Measurements from ENCODE around the gene LPAR2. TPM values are rescaled to one million over a fixed set of nuclear protein-coding genes. Genes with fewer than 3 reads are reported as not detected.

Gene LPAR2
- total RNA-seq, 1 donor from 2014 or later = 1.9 TPM

DNA sequence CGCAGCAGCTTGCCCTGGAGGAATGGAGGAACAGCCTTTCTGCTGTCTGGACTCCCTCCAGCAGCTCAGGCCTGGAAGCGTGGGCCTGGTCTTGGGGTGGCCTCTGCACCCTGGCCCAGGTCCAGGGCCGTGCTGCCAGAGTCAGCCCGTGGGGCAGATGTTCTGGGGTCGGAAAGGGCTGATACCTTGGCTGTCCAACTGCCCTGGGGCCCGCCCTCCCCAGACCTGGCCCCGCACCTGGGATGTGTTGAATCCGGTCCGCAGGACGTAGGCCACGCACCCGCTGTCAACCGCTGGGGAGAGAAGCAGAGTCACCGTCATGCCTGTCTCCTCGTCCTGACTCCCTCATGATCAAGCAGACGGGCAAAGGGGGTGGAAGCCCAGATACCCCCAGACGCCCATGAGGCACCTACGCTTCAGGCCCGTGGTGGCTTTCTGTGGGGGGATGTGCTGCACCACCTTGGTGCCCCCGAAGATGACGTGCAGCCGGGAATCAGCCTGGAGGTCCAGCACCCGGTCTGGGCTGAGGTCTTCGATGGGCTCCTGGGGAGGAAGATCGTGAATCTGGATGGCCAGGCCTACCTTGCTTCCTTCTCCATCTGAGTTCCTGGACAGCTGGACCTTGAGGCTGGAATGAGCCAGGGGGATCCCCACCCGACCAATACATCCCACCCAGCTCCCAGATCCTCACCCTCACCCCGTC, 27.8 kb upstream of the LPAR2 start:
- no peak for DNase-seq (ENCODE audit: low spot score)
- intact Hi-C loops (cut with DNase I) = no loop called here

DNA sequence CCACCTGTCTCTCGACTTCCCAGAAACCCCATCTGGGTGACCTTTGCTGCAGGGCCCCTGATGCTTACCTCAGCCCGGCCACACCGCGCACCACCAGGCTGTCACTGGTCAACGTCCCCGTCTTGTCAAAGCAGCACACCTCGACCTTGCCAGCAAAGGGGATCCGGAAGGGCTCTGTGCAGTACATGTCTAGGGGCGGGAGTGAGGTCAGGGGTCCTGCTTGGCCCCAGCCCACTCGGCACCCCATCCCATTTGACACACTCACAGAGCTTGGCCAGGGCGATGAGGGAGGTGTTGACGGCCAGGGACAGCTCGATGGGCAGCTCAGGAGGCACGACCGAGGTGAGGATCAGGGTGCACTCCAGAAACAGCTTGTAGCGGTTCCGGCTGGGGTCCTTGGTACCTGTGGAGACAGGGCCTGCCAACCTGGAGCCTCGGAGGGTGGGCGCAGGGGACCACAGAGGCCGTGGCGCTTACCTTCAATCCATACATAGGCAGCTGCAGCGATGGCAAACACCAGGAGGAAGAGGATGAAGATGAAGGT, 27.1 kb upstream of the LPAR2 start:
- no peak for DNase-seq (ENCODE audit: low spot score)

DNA sequence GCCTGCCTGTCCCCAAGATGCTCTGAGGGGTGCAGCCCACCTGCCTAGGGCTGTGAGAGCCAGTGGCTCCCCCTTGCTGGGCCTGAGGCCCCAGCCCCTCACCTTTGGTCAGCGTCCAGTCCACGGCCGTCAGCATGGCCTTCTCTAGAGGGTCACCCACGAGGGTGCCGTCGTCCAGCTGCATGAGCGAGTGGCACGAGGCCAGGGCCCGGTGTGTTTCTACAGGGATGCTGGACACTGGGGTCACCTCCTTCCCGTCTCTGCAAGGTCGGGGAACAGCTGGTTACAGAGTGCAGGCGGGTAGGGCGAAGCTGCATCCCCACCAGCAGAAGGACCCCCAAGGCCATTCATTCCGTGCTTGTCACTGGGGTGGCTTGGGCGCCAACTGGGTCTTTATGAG, 26.4 kb upstream of the LPAR2 start:
- intact Hi-C loops (cut with DNase I) = no loop called here
- no peak for DNase-seq (ENCODE audit: low spot score)

More for the DNA sequence above, 27.1 kb upstream of the LPAR2 start:
- intact Hi-C loops (cut with DNase I) = no loop called here

DNA sequence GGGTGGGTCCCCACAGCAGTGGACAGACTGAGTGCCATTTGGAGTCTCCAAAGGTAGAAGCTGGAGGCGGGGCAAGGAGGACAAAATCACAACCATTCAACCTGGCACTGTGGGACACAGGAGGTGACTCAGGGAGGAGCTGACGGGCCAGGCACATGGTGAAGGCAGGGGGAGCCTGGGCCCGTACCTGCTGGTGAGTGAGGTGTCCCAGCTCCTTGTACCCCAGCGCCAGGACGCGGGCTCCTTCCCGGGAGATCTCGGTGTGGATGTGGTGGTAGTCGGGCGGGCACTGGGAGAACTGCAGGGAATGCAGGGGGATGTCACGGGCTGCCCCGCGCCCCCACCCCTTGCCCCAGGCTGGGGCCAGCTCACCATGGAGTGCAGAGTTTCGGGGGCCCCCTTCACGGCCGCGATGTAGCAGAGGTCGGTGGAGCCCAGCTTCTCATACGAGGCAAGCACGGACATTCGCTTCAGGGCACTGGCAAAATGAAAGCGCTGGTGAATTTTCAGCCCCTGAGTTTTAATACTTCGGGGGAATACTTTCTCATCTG, 25.7 kb upstream of the LPAR2 start:
- intact Hi-C loops (cut with DNase I) = no loop called here

DNA sequence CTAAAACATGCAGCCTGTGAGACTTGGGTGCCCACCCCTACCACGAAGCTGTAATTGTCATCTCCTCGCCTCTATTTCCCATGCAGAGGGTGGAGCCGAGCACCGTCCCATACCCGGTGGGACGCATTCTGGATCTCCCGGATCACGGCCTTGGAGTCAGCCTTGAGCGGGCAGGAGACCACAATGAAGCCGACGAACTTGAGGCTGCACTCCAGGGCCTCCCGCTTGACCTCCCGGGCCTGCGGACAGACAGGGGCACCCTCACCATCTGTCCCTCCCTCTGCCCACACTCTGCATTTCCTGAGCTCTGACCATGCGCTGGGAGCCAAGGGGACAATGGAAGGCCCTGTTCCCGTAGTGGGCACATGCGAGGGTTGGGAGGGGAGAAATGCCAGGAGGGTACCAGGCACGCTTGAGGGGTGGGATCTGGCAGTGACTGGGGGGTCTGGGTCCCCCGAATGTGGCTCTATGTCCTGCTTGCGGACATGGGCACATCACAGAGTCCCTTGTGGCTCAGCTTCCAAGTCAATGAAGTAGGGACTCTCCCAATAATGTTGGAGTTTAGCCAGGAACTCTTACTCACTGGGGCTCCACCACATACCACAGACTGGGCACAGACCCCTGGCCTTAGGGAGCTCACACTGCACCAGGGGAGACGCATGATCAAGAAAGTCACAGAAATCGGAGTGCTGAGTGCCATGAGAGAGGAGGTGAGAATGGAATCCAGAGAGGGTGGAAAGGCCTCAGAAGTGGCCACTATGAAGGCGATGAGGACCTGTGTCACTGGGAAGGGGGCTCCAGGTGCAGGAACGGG, 24.7 kb upstream of the LPAR2 start:
- intact Hi-C loops (cut with DNase I) = no loop called here
- no peak for DNase-seq (ENCODE audit: low spot score)

More for the DNA sequence above, 25.7 kb upstream of the LPAR2 start:
- no peak for DNase-seq (ENCODE audit: low spot score)

DNA sequence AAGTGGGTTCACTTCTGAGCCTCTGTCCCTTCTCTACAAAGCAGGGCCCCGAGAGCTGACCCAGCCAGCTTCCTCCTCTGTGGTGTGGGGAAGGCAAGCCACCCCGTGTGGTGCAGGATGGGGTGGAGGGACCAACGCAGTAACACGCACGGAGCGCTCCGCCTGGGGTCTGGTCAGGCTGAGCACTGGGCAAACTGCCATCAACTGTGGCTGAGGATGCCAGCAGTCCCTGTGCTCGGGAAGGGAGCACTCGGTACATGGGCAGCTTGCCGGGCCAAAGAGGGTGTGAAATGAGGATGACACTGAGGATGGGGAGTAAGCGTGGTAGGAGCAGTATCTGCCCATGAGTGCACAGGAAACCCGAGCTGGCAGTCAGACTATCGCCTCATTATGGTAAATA, 23.1 kb upstream of the LPAR2 start:
- intact Hi-C loops (cut with DNase I) = no loop called here
- DNase-seq (ENCODE audit: low spot score) = no peak

DNA sequence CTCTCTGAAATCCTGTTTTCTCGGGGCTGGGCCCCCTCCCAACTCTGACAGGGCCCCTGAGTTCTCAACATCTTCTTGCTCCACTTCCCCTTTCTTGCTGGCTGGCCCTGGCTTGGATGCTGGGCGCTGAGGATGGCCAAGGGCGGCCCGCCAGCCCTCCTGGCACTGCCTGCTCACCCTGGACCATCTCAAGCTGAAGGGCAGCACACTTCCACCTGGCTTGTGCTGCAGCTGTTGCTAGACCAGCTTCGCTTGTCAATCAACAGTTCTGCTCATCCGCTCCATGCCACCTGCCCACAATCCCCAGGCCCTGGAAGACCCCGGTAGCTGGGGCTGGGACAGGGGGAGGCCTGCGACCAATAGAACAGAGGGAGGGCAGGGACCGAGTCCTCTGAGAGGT, 22.3 kb upstream of the LPAR2 start:
- no peak for DNase-seq (ENCODE audit: low spot score)
- intact Hi-C loops (cut with DNase I) = no loop called here

DNA sequence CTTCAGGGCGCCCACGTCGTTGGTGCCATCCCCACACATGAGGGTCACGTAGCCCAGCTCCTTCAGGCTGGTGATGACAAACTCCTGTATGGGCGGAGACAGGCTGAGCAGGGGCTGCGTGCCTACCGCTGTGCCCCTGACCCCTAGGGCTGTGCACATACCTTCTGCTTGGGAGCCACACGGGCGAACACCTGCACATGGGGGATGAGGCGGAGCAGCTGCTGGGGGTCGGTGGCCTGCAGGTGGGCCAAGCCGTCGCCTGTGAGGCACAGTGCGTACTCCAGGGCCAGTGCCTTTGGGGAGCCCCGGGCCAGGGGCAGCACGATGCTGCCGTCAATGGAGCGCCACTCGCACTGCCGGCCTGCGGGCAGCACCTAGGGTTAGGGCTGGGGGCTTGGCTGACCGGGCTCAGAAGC, 21.6 kb upstream of the LPAR2 start:
- DNase-seq (ENCODE audit: low spot score) = no peak
- intact Hi-C loops (cut with DNase I) = no loop called here

DNA sequence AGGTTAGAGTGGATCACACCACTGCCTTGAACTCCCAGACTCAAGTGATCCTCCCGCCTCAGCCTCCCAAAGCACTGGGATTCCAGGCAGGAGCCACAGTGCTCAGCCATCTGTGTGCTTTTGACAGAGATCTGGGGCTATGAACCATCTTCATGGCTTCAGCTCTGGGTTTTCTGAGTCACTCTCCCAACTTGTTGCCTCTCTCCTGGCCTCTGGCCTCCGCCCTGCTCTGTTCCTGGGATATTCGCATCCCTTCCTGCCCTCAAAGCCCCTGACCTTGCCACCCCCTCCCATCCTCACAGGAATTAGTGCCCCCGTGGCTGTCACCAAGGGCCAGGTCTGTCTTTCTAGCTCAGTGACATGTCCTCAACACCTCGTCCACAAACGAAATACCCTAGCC, 21.1 kb upstream of the LPAR2 start:
- DNase-seq (ENCODE audit: low spot score) = no peak
- intact Hi-C loops (cut with DNase I) = no loop called here

DNA sequence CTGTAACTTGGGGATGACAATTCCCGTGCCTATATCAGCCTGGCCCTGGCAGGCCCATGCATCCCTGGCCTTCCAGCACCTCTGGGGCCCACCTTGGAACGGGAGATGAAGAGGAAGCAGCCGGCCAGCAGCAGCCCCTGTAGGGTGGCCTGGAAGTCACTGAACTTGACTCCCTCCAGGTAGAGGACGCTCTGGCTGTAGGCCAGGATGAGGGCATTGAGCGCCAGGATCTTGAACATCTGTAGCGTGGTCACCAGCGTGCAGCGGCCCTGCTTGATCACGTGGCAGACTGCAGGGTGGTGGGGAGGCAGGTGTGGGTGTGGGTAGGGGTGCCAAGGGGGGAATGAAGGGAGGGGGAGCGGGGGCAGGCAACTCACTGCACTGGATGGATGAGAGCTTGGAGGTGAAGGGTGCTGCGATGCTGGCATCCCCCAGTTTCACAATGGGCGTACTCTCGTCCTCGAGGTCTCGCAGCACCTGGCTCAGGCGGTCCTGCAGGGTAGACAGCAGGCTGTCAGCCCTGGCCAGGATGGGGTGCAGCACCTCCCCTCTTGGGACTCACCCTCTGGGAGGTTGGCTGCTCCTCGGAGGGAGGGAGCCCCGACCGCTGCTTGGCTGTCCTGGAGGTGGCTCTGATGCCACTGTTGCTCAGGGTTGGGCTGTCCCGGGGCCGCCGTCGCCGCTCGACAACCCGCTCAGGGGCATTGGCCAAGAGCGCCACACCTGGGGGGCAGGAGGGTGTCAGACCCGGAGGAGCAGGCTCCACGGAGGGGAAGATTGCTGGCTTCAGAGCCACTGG, 19.2 kb upstream of the LPAR2 start:
- no peak for DNase-seq (ENCODE audit: low spot score)
- intact Hi-C loops (cut with DNase I) = no loop called here

DNA sequence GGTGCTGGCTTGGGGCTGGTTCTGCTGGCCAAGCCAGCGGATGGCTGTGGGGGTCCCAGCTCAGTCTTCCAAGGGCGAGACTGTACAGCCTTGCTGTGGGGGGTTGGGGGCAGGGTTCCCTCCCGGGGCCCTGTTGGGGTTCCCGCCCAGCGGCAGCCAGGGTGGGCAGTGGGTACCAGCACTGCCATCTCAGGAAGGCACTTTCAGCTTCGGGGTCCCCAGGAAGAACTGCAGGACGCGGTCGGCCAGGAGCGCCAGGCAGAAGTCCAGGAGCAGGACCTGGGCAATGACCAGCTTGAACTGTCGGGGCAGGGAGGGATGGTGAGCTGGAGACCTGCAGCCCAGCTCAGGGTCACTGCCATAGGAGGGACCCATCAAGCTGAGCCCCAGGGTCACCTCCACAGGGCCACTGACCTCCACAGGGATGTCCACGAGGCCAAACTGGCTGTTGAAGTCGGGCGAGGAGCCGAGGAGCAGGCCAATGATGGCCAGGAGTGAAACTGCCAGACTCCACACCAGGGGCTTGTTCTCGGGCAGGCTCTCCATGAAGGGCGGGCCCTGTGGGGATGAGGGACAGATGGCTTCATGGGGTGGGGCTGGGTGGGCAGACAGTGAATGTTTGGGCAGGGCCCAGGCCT, 17.3 kb upstream of the LPAR2 start:
- intact Hi-C loops (cut with DNase I) = no loop called here
- DNase-seq (ENCODE audit: low spot score) = no peak

DNA sequence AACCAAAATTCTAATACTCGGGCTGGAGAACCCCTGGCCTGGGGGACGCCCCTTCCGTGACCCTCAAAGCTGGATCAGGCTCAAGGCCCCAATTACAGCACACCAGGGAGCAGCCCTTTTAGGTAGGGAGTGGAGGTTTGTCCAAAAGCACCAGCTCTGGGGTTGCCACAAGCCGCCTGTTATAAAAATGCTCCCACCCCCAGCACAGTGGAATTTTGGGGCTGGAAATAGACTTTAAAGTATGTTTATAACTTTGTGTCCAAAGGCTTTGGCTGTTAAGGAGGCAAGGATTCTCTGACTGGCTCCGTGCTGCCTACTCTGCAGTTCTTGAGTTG, 16.0 kb upstream of the LPAR2 start:
- no peak for DNase-seq (ENCODE audit: low spot score)

DNA sequence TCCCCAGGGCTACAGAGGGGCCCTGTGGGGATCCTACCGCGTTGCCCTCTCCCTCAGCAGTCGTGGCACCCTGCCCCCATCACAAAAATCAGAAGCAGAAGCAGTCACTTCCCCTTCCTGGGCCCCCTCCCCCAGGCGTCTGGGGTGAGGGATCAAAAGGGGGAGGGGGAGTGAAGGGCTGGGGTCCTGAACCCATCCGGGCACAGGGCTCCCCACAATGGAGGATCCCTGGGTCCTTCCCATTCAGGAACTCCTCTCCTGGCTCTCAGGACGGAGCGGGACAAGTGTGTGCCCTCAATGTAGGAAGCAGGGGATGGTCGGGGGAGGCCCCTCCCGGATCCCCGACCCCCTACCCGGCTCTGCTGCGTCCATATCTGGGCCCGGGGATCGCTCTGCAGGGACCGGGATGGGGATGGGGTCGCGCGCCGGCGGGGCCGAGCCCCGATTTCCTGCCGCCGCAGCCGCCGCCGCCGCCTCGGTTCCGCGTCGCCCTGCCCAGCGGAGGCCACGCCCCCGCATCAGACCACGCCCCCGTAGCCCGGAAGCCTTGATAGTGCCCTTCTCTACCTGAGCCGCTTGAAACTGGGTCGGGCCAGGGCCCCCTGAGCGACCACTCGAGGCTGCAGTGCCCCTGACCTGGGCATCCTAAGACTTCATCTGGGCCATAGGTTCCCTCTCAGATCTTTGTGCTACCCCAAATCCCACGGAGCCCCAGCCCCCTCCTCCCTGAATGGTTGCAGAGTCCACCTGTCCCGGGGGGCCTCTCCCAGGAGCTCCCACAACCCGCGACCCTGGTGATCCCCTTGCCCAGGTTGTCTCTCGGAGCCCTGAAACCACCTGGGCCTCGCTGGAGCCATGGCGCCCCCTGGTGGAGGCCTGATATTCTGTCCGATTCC, 15.4 kb upstream of the LPAR2 start, which contains the start of gene GMIP:
Gene GMIP, minus strand, starts transcription at position 500 of the 896 bp plus-strand sequence. Its CDS starts 128 bp downstream, at position 372.
- intact Hi-C loops (cut with DNase I) = loop anchor here (2.0 kb wide), 1 partner anchor 111 kb away; no protein-coding TSS in a partner anchor

More for the DNA sequence above, 16.0 kb upstream of the LPAR2 start:
- intact Hi-C loops (cut with DNase I) = no loop called here

DNA sequence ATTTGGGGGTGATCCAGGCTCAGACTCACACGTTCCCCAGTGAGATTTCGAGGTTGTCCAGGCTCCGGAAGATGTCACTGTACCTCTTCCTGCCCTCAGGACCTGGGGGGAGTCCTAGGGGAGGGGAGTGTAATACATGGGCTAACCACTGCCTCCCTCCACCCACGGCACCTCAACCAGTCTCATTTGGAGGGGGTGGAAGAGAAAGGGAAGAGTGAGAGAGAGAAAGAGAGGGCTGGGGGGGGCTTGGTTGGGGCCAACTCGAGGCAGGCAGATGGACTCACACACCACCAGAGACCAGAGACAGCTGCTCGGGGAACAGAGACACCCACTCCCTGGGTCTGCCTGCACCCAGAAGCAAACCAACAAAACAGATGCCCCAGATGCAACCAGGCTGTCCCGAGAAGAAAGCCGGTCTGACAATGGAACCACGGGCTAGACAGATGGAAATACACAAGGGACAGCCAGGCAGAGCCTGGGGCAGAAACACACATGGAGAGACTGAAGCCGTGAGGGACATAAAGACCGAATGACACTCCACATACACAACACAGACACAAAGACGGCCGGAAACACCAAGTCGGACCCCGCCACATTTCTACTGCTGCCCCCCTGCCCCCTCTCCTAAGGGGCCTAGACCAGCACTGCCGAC, 14.6 kb upstream of the LPAR2 start:
- intact Hi-C loops (cut with DNase I) = loop anchor here (2.0 kb wide), 1 partner anchor 110 kb away; no protein-coding TSS in a partner anchor
- DNase-seq (ENCODE audit: low spot score) = no peak

More for the DNA sequence above, 15.4 kb upstream of the LPAR2 start, which contains the start of gene GMIP:
- DNase-seq (ENCODE audit: low spot score) = peak; percentile 93

DNA sequence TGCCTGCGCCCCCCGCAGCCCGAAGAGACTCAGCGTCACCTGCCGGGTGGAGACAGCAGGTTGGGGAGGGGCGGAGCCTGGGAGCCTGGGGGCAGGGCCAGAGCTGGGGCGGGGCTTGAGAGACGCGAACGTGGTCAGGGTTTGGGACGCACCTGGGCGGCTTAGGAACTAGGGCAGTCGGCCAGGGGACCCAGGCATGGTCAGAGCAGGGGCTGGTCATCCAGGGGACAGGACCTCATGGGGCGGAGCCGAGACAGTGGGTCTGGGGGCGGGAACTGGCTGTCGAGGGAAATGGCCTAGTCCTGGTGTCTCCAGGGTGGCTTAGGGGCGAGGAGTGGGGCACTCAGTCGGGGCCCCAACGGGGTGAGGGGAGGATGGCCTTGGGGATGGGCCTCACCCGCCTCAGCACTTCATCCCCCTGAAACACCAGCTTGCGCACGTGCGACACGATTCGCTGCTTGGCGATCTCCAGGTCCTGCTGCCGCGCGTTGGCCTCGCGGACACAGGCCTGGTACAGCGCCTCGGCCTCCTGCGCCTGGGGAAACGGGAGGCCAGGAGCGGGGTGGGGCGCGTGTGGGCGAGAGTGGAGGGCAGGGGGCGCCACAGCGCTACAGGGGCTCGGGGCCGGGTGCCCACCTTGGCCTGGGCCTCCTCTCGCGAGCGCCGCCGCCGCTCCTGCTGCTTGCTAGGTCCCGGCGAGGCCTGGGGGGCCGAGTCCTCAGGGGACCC, 9.7 kb upstream of the LPAR2 start:
- intact Hi-C loops (cut with DNase I) = no loop called here
- DNase-seq (ENCODE audit: low spot score) = no peak

DNA sequence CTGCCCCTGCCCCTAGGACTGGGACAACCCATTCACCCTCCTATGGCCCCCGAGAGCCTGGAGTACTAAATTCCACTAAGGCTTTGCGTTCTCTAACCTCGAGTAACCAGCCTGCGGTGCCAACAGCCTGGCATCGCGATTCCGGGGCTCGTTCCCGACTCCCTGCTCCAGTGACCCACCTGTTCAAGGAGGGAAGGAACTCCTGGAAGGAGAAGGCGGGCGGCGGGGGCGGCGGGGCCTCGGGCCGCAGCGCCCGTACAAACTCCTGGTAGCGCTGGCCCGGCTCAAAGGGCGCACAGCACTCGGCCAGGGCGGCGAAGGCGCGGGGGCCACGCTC, 9.1 kb upstream of the LPAR2 start:
- no peak for DNase-seq (ENCODE audit: low spot score)

DNA sequence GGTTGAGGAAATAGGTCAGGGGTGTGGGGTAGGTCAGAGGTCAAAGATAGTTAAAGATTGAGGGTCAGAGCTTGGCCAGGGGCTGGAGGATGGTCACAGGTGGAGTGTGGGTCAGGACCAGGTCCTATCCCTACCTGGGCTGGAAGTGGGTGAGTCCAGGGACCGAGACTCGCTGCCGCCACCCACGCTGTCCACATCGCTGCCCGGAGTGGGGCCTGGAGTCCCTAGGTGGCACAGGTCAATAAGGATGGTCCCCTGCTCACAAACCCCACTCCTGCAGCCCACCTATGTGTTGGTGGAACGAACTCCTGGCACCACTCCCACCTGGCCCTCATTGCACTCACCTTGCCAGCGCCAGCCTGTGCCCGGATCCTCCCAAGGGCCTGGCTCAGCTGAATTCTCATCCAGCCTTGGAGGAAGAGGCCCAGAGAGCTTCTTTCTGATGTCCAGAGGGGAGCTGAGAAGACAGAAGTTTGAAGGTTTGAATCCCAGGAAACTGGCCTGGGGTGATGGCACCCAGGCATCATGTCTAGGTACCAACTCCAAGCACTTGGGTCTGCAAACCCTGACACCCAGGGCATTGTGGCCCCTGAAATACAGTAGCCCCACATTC, 8.7 kb upstream of the LPAR2 start:
- intact Hi-C loops (cut with DNase I) = no loop called here
- DNase-seq (ENCODE audit: low spot score) = no peak

More for the DNA sequence above, 9.1 kb upstream of the LPAR2 start:
- intact Hi-C loops (cut with DNase I) = no loop called here
